ENCODE results near the gene PDGFD.

Gene PDGFD

GRCh38 chr11:104092744-104093143 is 71.2 kb downstream of the PDGFD start:
- DNase-seq, result no peak

DNA sequence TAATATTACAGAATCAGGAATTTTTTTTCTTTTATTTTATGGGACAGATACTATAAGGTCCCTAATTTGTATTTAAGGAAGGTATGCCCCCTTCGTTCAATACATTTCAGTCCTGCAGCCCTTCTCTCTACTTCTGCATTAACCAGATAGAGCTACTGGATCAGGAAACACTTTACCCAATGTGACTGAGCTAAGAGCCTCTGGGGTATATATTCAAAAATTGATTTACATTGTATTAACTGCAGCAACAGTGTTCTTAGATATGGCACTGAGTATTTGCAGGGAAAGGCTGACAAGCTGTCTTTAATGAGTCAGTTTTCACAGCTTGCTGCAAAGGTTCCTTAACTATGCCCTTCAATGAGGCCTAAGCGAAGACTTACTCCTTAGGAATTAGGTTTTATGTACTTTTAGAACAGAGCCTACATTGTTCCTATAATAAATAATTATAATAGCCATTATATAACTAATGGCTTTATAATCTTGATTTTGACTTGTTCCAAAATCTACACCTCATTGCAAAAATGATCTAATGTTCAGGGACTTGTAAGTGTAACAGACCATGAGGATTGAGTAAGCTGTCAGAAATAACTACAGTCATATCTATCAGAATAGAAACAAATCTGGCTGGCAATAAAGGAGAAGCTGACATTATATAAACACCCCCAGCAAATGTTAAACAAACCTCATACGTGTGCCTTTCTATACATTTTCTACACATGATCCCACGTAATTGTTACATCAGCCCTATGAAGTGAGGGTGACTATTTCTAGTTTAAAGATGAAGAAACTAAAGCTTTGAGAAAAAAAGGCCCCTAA is 72.5 kb downstream of the PDGFD start:
- no peak for DNase-seq

DNA sequence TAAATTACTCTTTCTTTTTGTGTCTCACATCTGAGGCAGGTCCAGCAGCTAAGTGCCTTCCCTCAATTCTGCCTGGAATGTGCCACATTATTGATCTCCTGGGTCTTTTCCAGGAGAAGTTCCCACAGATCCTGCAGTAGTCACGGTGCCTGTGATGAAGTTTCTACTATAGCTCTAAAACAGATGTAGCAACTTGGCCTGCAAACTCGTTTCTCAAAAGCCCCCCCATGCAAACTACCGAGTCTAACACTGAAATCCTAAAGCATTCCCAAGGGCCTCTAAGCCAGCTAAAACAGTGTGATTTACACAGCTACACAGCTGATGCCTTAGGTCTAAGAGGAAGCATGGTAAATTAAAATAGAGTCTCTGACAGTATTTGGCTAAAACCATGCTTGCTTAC is 73.2 kb downstream of the PDGFD start:
- no peak for DNase-seq

DNA sequence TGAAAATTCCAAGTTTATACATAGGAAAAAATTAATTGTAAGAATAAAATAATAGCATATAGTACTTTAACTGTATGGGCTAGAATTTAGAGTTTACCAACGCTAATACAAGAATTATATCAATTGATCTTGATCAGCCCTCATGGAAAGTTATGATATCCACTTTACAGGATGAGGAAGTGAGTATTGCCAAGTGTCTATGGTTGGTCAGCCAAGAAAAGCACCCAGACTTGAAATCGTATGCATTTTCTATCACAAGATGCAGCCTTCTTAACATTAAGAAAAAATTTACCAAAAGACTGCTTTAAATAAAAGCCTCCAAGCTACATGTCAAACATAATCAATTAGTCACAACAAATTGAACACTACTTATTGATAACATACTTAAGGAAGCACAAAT is 74.5 kb downstream of the PDGFD start:
- no peak for DNase-seq

- DNase-seq, result no peak
These were observed 77.3 kb downstream of the PDGFD start for GRCh38 chr11:104086621-104087020.

DNA sequence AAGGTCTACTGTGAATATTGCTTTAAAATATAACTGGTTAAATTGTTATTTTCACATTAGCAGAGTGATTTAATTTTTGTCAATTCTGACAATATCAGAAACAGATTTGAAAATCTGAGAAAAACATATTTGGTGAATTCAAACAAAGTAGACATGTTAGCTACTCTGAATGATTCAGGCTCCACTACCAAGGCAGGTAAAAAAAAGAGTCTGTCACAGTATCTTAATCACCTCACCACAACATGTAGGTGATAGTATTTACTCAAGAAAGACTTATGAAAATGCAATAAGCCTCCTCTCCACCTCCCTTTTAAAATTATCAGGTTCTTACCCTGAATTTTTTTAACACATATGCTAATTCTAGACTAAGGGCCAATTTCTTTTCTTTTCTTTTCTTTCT is 85.0 kb downstream of the PDGFD start:
- DNase-seq, result no peak

- no peak for DNase-seq
These were observed 85.7 kb downstream of the PDGFD start for GRCh38 chr11:104078245-104078644.

DNA sequence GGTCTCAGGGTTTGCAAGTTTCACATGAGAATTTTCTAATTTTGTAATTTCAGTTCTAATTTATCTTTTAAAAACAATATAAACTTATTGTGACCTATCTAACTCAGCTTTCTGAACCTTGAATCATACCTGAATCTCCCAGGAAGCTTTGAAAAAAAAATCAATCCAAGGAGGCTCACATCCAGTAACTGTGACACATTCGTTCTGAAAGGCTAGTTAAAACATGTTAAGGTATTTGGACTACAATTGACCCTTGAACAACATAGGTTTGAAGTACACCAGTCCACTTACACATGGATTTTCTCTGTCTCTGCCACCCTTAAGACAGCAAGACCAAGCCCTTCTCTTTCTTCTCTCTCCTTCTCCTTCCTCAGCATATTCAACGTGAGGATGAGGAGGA is 87.5 kb downstream of the PDGFD start:
- peak; percentile 15 for DNase-seq

DNA sequence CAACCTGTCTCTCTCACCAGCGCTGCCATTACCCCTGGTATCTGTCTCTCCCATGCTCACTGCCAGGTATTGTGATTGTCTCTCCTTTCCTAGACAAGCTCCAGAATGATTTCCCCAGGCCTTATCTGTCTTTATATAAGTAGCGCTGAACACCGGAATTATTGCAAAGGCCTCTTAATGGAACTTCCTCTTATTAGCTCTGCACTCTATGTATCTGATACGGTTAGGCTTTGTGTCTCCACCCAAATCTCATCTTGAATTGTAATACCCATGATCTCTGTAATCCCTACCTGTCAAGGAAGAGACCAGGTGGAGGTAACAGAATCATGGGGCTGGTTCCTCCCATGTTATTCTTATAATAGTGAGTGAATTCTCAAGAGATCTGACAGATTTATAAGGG is 88.2 kb downstream of the PDGFD start:
- DNase-seq, result no peak

DNA sequence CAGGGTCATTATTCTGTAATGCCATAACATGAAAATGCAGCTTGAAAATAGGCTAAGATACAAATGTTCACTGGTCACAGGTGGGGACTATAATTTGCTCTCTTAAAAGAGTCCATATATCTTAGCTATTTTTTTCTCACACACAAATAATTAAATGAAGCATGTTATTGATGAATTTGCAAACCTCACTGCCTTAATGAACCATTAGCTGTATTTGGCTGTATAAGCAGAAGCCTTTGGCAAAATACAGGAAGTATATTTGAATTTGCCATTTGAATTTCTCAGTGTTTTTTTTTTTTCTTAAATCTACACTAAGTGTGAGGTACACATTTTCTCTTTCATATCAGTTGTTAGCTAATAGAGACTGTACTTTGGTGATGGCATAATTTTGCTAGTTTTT is 88.9 kb downstream of the PDGFD start:
- DNase-seq, result no peak

GRCh38 chr11:104073950-104074705 is 89.8 kb downstream of the PDGFD start:
- DNase-seq, result peak; percentile 30

GRCh38 chr11:104067534-104067933 is 96.4 kb downstream of the PDGFD start:
- no peak for DNase-seq

GRCh38 chr11:104064034-104064630 is 99.8 kb downstream of the PDGFD start:
- no peak for DNase-seq

DNA sequence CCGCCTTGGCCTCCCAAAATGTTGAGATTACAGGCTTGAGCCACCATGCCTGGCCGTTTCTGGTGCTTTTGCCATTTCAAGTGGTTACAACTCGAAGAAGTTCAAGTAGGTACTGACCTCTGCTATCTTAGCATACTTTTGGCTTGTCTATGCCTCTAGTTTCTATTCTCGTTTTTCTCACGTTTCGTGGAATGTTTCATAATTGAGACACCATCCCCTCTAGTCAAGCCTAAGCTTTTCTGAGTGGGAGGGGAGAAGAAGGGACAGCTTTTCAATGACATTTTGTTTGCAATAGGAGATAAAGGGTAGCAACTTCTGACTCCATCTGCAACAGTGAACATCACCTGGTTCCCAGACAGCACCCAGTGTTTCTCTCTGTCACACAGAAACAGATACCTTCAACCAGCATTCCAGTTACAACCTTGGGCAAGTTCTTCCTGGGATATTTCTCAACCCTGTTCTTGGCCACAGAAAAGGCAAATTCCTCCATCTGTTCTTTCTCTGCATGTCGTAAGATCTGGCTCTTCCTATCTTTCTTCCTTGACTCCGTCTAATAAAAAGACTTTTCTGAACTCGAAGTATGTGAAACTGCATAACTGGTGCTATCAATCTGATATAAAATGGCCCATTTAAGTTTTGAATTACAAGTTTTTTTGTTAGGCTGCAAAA is 102.0 kb downstream of the PDGFD start:
- DNase-seq, result no peak

- DNase-seq, result no peak
These were observed 103.1 kb downstream of the PDGFD start for GRCh38 chr11:104060820-104061219.

- no peak for DNase-seq
These were observed 103.7 kb downstream of the PDGFD start for GRCh38 chr11:104060004-104060794.

- DNase-seq, result no peak
These were observed 105.3 kb downstream of the PDGFD start for GRCh38 chr11:104058680-104059079.

DNA sequence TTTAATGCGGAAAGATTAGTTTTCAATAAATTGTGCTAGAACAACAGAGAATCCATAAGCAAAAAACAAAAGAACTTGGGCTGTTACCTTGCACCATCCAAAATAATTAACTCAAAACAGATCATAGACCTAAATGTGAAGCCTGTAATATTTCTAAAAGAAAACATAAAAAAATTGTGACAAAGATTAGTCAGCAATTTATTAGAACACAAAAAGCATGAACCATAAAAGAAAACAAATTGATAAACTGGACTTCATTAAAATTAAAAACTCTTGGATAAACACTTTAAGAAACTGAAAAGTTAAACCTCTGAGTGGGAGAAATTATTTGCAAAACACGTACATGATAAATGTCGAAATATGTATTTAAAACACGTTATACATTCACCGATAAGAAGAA is 106.0 kb downstream of the PDGFD start:
- DNase-seq, result no peak

DNA sequence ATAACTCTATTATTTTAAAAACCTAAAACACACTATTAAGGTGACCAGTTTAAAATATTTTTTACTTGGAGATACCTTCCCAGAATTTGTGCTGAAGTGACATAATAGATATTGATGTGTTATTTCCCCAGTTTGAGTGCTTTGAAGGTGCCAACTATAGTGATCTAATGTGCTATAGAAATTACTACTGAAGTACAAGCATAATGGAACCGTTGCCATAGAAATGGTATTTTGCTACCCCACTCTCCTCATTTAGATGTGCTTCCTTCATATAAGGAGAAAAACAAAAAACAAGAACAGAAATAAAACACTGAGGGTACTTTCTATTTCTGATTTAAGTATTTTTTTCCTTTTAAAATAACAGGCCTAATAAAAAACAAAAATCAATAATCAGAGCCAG is 108.4 kb downstream of the PDGFD start:
- no peak for DNase-seq

DNA sequence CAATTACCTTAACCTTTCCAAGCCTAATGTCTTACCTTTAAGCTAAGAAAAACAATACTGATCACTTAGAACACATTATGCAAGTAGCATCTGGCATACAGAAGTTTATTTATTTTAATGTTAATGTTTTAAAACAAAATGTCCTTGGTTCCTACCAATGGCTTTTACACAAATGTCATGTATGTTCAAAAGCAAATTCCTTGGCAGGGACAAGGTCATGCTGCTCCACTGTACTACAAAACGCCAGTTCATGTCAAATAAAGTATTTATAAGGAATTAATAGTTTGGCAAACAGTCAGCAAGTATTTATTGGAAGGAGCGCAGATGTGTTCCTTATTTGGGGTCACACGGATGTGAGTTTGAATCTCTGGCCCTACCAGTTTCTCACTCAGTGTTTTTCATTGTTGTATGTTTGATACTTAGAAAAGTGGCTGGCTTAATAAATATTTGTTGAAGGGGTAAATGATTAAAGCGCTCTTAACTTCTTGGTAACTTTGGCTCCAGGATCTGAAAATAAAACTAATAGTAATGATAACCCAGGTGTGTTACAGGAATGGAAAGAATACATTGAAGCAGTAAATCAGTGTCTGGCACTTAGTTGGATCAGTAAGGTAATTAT is 108.9 kb downstream of the PDGFD start:
- no peak for DNase-seq

DNA sequence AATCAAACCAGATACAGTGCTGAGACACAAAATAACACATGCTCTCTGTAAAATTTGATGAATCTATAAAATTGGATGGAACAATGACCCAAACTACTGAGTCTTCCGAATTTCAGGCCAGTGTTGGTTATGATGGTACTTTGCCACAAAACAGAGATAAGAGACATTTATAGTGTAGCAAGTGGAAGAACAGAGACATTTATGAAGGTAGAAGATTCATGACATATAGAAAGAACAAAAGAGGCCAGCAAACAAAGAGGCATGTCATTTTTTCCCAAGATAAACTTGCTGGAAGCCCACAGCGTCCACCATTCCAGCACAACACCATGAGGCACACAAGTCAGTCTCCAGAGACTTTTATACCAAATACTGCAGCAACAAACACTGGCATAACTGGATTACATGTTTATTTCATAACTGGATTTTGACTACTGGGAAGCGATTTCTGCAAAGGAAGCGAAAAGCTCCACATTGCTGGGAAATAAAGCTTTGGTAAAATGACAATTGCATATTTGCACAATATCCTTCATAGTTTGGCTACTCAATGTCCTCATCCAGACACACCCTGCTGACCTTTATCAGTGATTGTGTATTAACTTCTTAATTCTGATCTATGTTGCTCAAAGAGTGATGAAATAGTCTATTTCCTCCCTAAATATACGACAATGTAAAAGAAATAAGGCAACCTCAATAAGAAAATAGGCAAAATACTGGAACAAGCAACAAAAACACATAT is 110.0 kb downstream of the PDGFD start:
- DNase-seq, result no peak
